ENCODE results near the gene CCDC85C. TPM values are rescaled to one million over a fixed set of nuclear protein-coding genes. Genes with fewer than 3 reads are reported as not detected.

The CCDC85C gene
- total RNA-seq, 2 experiments from 2014 or later, result 5.8 to 7.5 TPM

GRCh38 chr14:99514552-99515300, 89.3 kb downstream of the CCDC85C start:
- DNase-seq, result peak in 2 of 14 experiments; percentile 2 to 22
- Mint-ChIP-seq H3K9me3 (no peaks in the 10 kb centered on the region), H3K4me3 (no peak overlapping the region), H3K27me3 (no peaks in the 10 kb centered on the region), H3K36me3 (ENCODE audit: low read depth) (peaks cover 27% of the 10 kb centered on the region), H3K27ac (no peak overlapping the region), H3K4me1 (ENCODE audit: low read depth) (no peaks in the 10 kb centered on the region)
- POLR2A ChIA-PET, result interaction anchor here (1.1 kb wide), 1 partner anchor 34 kb away, joined by 3 read pairs; the partner anchor contains the start of genes CCNK and SETD3
- Histone ChIP-seq H3K27me3 (ENCODE audit: control insufficient read depth in 1 of 2, insufficient read depth in 2 of 2, low read length in 2 of 2) (no peaks in the 10 kb centered on the region), H3K36me3 (ENCODE audit: insufficient read depth, low read length) (peaks cover 34% of the 10 kb centered on the region), H3K9me3 (ENCODE audit: control insufficient read depth in 1 of 2, insufficient read depth in 1 of 2, low read length in 2 of 2) (no peaks in the 10 kb centered on the region), H3K4me1 (ENCODE audit: insufficient read depth, low read length) (peaks cover 8% of the 10 kb centered on the region), H3K27ac (ENCODE audit: low read depth in 1 of 2, low read length in 2 of 2) (no peak overlapping the region), H3K4me3 (ENCODE audit: low read length) (no peak overlapping the region)
- CTCF ChIA-PET, result no interaction called here
- intact Hi-C loops (cut with DNase I, micrococcal nuclease), result loop anchor here in 1 of 2 experiments (5.0 kb wide), 3 partner anchors 173 to 433 kb away; partner anchors contain the start of gene EML1
- ATAC-seq (ENCODE audit: poor library complexity), result no peak
- no peak for TF ChIP-seq CTCF (IDR thresholded peaks at IDR 0.05)

GRCh38 chr14:99513946-99514551, 90.0 kb downstream of the CCDC85C start:
- intact Hi-C loops (cut with DNase I, micrococcal nuclease), result no loop called here
- Mint-ChIP-seq H3K4me3 (no peak overlapping the region), H3K27me3 (no peaks in the 10 kb centered on the region), H3K9me3 (no peaks in the 10 kb centered on the region), H3K36me3 (ENCODE audit: low read depth) (peaks cover 34% of the 10 kb centered on the region), H3K4me1 (ENCODE audit: low read depth) (no peaks in the 10 kb centered on the region), H3K27ac (no peak overlapping the region)
- no peak for TF ChIP-seq CTCF (IDR thresholded peaks at IDR 0.05)
- no peak for ATAC-seq (ENCODE audit: poor library complexity)
- peak in 2 of 14 experiments; percentile 5 to 21 for DNase-seq
- Histone ChIP-seq H3K27ac (ENCODE audit: low read depth in 1 of 2, low read length in 2 of 2) (no peak overlapping the region), H3K4me1 (ENCODE audit: insufficient read depth, low read length) (peaks cover 8% of the 10 kb centered on the region), H3K9me3 (ENCODE audit: control insufficient read depth in 1 of 2, insufficient read depth in 1 of 2, low read length in 2 of 2) (no peaks in the 10 kb centered on the region), H3K4me3 (ENCODE audit: low read length) (no peak overlapping the region), H3K36me3 (ENCODE audit: insufficient read depth, low read length) (peaks cover 40% of the 10 kb centered on the region), H3K27me3 (ENCODE audit: control insufficient read depth in 1 of 2, insufficient read depth in 2 of 2, low read length in 2 of 2) (no peaks in the 10 kb centered on the region)
- ChIA-PET POLR2A (no interaction called here), CTCF (no interaction called here)

- ChIA-PET POLR2A (interaction anchor here (0.9 kb wide), 1 partner anchor 32 kb away, joined by 3 read pairs; the partner anchor contains the start of genes CCNK and SETD3), CTCF (no interaction called here)
- no peak for ATAC-seq (ENCODE audit: poor library complexity)
- Histone ChIP-seq H3K4me1 (ENCODE audit: insufficient read depth, low read length) (peaks cover 2% of the 10 kb centered on the region), H3K27me3 (ENCODE audit: control insufficient read depth in 1 of 2, insufficient read depth in 2 of 2, low read length in 2 of 2) (no peaks in the 10 kb centered on the region), H3K27ac (ENCODE audit: low read depth in 1 of 2, low read length in 2 of 2) (no peak overlapping the region), H3K36me3 (ENCODE audit: insufficient read depth, low read length) (peaks cover 49% of the 10 kb centered on the region), H3K4me3 (ENCODE audit: low read length) (no peak overlapping the region), H3K9me3 (ENCODE audit: control insufficient read depth in 1 of 2, insufficient read depth in 1 of 2, low read length in 2 of 2) (no peaks in the 10 kb centered on the region)
- Mint-ChIP-seq H3K27ac (peak overlapping the region; percentile 17), H3K4me1 (ENCODE audit: low read depth) (no peaks in the 10 kb centered on the region), H3K4me3 (no peak overlapping the region), H3K36me3 (ENCODE audit: low read depth) (peaks cover 42% of the 10 kb centered on the region), H3K9me3 (no peaks in the 10 kb centered on the region), H3K27me3 (no peaks in the 10 kb centered on the region)
- TF ChIP-seq CTCF (IDR thresholded peaks at IDR 0.05), result no peak
- DNase-seq, result peak in 2 of 14 experiments; percentile 4 to 18
- intact Hi-C loops (cut with DNase I, micrococcal nuclease), result no loop called here
Observed at GRCh38 chr14:99513183-99513694, 90.8 kb downstream of the CCDC85C start.
